A673 (cell line): ENCODE data around the gene HYCC1.

Source experiments
- EZH2 ChIP-seq: fragments of 200-600 bp; sonication (generic); IDR thresholded peaks from 2 replicates; pipeline ENCODE4 v1.6.1; 2017; ENCODE audit warnings: borderline replicate concordance, low read depth, mild to moderate bottlenecking, mixed read lengths, antibody characterized with exemption, low read length; ENCODE audit not compliant: poor library complexity, severe bottlenecking
- TF ChIP-seq, protein P1 (sequence below): fragments of 300-800, 200-600 bp; sonication (generic); conservative IDR thresholded peaks from 2 replicates; pipeline ENCODE4 v1.5.1; 2017; ENCODE audit warnings: low read depth, mild to moderate bottlenecking, antibody characterized with exemption, low read length, moderate library complexity, mixed read lengths

DNA sequence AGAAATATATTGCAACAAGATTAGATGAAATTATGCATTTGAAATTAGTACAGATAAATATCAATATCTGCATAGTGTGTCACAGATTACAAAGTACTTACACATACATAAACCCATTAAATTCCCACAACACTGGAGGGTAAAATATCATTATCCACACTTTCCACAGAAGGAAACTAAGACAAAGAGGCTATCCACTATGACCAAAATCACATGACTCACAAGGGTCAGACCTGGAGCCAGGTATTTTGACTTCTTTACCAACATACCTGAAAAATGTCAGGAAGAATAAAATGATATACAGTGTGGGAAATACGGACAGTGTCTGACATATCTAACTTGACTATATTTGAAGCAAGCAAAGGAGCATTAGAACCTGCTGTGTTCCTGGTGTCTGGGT lies 34.1 kb downstream of the HYCC1 start:
- TF ChIP-seq, protein P1, sequence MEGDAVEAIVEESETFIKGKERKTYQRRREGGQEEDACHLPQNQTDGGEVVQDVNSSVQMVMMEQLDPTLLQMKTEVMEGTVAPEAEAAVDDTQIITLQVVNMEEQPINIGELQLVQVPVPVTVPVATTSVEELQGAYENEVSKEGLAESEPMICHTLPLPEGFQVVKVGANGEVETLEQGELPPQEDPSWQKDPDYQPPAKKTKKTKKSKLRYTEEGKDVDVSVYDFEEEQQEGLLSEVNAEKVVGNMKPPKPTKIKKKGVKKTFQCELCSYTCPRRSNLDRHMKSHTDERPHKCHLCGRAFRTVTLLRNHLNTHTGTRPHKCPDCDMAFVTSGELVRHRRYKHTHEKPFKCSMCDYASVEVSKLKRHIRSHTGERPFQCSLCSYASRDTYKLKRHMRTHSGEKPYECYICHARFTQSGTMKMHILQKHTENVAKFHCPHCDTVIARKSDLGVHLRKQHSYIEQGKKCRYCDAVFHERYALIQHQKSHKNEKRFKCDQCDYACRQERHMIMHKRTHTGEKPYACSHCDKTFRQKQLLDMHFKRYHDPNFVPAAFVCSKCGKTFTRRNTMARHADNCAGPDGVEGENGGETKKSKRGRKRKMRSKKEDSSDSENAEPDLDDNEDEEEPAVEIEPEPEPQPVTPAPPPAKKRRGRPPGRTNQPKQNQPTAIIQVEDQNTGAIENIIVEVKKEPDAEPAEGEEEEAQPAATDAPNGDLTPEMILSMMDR: no peak
- no peak for TF ChIP-seq EZH2
